GM21360 (cell line): ENCODE results near the gene UTS2B.

ENCODE experiments used
- ATAC-seq: cut with Tn5 transposase; IDR thresholded peaks from one replicate; pipeline ENCODE4 v1.9.1; 2021; ENCODE audit warnings: mild to moderate bottlenecking, moderate library complexity; ENCODE audit not compliant: unreplicated experiment

UTS2B gene

GRCh38 chr3:191353022-191353777, 22.9 kb upstream of the UTS2B start:
- no peak for ATAC-seq

- ATAC-seq: no peak
Observed at GRCh38 chr3:191352014-191352413, 21.7 kb upstream of the UTS2B start.

GRCh38 chr3:191350396-191351090, 20.2 kb upstream of the UTS2B start:
- no peak for ATAC-seq

- ATAC-seq: no peak
Observed at GRCh38 chr3:191348098-191348497, 17.8 kb upstream of the UTS2B start.

- ATAC-seq: no peak
Observed at GRCh38 chr3:191347228-191347627, 16.9 kb upstream of the UTS2B start.

- no peak for ATAC-seq
Observed at GRCh38 chr3:191345334-191345733, 15.0 kb upstream of the UTS2B start.

GRCh38 chr3:191343913-191344312, 13.6 kb upstream of the UTS2B start:
- ATAC-seq: no peak

- ATAC-seq: no peak
Observed at GRCh38 chr3:191343115-191343514, 12.8 kb upstream of the UTS2B start.

GRCh38 chr3:191342411-191342810, 12.1 kb upstream of the UTS2B start:
- ATAC-seq: no peak

- ATAC-seq: no peak
Observed at GRCh38 chr3:191342006-191342405, 11.7 kb upstream of the UTS2B start.

GRCh38 chr3:191340966-191341365, 10.6 kb upstream of the UTS2B start:
- no peak for ATAC-seq

- no peak for ATAC-seq
Observed at GRCh38 chr3:191340351-191340750, 10.0 kb upstream of the UTS2B start.

- ATAC-seq: no peak
Observed at GRCh38 chr3:191339316-191339917, 9.1 kb upstream of the UTS2B start.

GRCh38 chr3:191338177-191338488, 7.8 kb upstream of the UTS2B start:
- ATAC-seq: no peak

- ATAC-seq: no peak
Observed at GRCh38 chr3:191336833-191337232, 6.5 kb upstream of the UTS2B start.

- ATAC-seq: no peak
Observed at GRCh38 chr3:191334346-191334893, 4.1 kb upstream of the UTS2B start.

- no peak for ATAC-seq
Observed at GRCh38 chr3:191333298-191333880, 3.1 kb upstream of the UTS2B start.

- ATAC-seq: no peak
Observed at GRCh38 chr3:191331388-191331787, 1.1 kb upstream of the UTS2B start.

GRCh38 chr3:191330530-191331048, 263 bp upstream of the UTS2B start:
- ATAC-seq: no peak

- peak; percentile 81 for ATAC-seq
Observed at GRCh38 chr3:191328962-191329653, 1.2 kb downstream of the UTS2B start, which contains the start of gene CCDC50. TSS of gene CCDC50 (plus strand) at chr3:191329394. CDS start at chr3:191329675, 281 bp downstream.
